IPS-NIHi7 (cell line): Measurements from ENCODE around the gene CIC.
"Not testable (repeated sequence)": the region's sequence is repeated elsewhere in the genome, so short reads cannot be mapped to it uniquely, and the experiment has no call there.

ENCODE experiments used
- DNase-seq: peaks from one replicate; pipeline ENCODE4 v3.0.0; 2012; ENCODE audit warnings: mixed read lengths; ENCODE audit errors: extremely low spot score

CIC gene

DNA sequence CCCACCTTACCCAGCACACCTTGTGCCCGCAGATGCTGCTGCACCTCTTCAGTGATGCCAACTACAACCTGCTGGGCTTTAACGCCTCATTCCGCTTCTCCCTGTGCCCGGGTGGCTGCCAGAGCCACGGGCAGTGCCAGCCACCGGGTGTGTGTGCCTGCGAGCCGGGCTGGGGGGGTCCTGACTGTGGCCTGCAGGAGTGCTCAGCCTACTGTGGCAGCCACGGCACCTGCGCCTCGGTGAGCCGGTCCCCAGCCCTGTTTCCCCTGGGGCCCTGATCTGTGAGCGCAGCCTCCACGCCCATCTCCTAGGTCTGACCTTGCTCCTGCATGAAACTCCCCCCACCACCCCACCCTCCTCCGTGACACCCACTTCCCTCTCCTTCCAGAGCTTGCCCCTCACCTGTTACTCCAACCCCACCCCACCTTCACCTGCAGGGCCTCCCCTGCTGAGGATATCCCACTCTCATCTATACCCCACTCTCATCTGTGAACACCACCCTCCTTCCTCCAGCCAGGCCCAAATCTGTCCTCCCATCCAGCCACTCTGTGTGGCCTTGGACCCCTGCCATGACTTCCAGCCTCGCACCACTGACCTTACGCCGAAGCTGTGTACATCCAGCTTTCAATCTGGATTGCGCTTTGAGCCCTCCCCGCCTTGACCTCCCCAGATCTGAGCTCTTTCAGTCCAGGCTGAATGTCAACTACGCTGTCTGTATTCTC, 65.1 kb downstream of the CIC start:
- no peak for DNase-seq

DNA sequence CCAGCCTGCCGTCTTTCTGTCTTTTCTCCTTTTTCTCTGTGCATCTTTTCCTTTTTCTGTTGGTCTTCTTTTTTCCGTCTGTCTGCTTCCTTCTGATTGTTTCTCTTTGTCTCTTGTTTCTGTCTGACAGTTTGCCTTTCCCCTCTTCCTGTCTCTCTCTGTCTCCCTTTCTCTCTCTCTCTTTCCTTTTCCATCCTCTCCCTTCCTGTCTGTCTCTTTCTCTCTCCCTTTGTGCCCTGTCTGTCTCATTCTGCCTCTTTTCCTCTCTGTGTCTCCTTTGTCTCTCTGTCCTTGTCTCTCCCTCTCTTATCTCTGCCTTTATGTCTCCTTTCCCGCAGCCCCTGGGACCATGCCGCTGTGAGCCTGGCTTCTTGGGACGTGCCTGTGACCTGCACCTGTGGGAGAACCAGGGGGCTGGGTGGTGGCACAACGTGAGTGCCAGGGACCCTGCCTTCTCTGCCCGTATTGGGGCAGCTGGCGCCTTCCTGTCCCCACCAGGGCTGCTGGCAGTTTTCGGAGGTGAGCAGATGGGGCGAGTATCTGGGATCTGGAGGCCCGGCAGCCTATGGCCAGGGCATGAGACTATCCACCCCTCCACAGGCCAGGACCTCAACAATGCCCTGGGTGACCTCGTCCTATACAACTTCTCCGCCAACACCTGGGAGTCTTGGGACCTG, 65.8 kb downstream of the CIC start:
- DNase-seq, result no peak

DNA sequence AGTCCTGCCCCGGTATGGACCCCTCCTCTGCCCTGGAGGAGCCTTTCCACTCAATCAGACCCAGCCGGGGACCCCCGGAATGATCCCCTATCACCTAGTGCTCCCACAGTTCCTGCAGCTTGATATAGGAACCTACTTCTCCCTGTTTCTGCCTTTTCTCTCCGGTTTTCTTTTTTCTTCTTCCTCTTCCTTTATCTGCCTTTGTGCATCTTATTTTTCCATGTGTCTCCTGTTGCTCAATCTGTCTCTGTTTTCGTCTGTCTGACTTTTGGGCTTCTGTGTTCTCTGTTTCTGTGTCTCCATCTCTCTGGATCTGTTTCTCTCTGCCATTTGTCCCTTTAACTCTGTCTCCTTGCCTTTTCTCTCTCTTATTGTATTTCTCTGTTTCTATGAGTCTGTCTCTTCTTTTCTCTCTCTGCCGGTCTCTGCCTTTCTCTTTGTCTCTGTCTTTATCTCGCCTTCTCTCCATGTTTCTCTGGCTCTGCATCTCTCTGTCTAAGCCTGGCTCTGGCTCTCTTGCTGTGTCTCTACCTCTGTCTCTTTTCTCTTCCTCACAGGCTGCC, 66.4 kb downstream of the CIC start:
- DNase-seq, result no peak

DNA sequence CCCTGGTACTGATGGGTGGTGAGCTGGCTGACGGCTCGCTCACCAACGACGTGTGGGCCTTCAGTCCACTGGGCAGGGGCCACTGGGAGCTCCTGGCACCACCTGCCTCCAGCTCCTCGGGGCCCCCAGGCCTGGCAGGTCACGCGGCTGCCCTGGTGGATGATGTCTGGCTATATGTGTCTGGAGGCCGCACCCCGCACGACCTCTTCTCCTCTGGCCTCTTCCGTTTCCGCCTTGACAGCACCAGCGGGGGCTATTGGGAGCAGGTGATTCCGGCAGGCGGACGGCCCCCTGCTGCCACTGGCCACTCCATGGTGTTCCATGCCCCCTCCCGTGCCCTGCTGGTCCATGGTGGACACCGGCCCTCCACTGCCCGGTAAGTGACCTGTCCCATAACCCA, 66.9 kb downstream of the CIC start:
- DNase-seq, result no peak

DNA sequence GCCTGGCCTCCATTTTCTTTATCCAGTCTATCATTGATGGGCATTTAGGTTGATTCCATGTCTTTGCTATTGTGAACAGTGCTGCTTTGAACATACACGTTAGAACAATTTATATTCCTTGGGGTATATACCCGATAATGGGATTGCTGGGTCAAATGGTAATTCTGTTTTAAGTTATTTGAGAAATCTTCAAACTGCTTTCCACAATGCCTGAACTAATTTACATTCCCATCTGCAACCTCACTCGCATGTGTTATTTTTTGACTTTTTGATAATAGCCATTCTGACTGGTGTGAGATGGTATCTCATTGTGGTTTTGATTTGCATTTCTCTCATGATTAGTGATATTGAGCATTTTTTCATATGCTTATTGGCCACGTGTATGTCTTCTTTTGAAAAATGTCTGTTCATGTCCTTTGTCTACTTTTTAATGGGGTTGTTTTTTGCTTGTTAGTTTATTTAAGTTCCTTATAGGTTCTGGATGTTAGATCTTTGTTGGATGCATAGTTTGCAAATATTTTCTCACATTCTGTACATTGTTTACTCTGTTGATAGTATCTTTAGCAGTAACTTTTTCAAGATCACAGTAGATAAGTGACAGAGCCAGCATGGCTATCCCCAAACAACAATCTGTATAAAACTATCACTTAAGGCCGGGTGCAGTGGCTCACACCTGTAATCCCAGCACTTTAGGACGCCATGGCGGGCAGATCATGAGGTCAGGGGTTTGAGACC, 70.2 kb downstream of the CIC start:
- not testable (repeated sequence) for DNase-seq

DNA sequence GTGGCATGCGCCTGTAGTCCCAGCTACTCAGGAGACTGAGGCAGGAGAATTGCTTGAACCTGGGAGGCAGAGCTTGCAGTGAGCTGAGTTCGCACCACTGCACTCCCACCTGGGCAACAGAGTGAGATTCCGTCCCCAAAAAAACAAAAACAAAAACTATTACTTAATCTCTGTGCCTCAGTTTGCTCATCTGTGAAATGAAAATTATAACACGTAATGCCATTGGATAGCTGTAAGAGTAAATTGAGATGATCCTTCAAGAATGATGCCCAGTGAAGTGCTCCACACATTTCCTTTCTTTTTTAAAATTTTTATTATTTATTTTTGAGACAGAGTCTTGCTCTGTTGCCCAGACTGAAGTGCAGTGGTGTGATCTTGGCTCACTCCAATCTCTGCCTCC, 70.9 kb downstream of the CIC start:
- not testable (repeated sequence) for DNase-seq

DNA sequence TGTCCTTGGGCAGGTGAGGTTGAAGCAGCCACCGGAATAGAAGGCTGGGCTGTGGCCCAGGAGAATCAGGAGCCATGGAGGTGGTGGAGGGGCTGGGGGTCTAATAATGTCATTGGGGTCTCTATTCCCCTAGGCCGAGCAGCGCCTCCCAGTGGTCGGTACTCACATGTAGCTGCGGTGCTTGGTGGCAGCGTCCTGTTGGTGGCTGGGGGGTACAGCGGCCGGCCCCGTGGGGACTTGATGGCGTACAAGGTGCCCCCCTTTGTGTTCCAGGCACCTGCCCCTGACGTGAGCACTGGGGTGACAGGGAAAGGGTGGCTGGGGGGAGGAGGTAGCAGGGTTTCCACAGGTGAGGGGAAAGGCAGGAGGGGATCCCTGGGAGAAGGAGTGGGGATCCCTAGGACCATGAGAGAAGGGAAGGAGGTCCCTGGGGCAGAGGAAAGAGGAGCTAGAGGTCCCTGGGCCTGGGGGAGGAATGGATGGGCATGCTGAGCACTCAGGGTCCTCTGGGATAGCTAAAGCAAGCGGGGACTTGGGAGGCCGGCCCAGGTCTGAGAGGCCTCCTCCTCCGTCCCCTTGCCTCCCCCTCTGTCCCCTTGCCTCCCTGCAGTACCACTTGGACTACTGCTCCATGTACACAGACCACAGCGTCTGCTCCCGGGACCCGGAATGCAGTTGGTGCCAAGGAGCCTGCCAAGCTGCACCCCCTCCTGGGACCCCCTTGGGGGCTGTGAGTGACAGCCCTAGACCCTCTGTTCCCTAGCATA, 74.5 kb downstream of the CIC start:
- peak; percentile 65 for DNase-seq

DNA sequence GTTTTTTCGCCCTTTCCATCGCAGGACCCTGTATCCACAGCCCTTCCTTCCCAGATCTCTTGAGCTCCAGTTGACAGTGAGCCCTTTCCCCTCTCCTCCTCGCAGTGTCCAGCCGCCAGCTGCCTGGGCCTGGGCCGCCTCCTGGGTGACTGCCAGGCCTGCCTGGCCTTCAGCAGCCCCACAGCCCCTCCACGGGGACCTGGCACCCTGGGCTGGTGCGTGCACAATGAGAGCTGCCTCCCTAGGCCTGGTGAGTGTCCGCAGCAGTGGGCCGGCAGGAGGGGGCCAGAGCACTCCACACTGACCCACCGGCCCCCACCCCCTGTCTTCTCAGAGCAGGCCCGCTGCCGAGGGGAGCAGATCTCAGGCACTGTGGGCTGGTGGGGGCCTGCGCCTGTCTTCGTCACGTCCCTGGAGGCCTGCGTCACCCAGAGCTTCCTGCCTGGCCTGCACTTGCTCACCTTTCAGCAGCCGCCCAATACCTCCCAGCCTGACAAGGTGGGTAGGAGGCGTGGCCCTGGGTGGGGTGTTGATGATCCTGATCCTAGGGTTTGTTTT, 75.4 kb downstream of the CIC start:
- no peak for DNase-seq
